Upper lobe of right lung (tissue), 1 donor: Measurements from ENCODE around the gene ZNF138. TPM values are rescaled to one million over a fixed set of nuclear protein-coding genes. Genes with fewer than 3 reads are reported as not detected.
"Not testable (repeated sequence)": the region's sequence is repeated elsewhere in the genome, so short reads cannot be mapped to it uniquely, and the experiment has no call there.

Source experiments
- ATAC-seq: fragments of 200-7000 bp; cut with Tn5 transposase; one replicate; pipeline ENCODE4 v1.9.1; 2020; ENCODE audit warnings: mild to moderate bottlenecking, moderate library complexity
- DNase-seq: peaks from one replicate; pipeline ENCODE4 v3.0.0-alpha.2; 2020
- H3K27ac ChIP-seq: fragments of 200-600 bp; one replicate; pipeline ENCODE4 v1.8.0; 2022
- H3K27me3 ChIP-seq: fragments of 200-600 bp; one replicate; pipeline ENCODE4 v1.8.0; 2022; ENCODE audit warnings: mild to moderate bottlenecking
- H3K36me3 ChIP-seq: fragments of 200-600 bp; one replicate; pipeline ENCODE4 v1.8.0; 2022
- H3K4me1 ChIP-seq: fragments of 200-600 bp; one replicate; pipeline ENCODE4 v1.8.0; 2022
- H3K4me3 ChIP-seq: fragments of 200-600 bp; one replicate; pipeline ENCODE4 v1.8.0; 2022; ENCODE audit warnings: mild to moderate bottlenecking
- H3K9me3 ChIP-seq: fragments of 200-600 bp; one replicate; pipeline ENCODE4 v1.8.0; 2022
- intact Hi-C: fragments of 100-400 bp; cut with DNase I; formaldehyde crosslinking; loops from one replicate; pipeline ENCODE4 v1.11.0; 2022
- total RNA-seq: library from RNA; stranded (reverse); fragmentation: NEBNext Ultra II Directional; extraction: Animal tissue kit (Norgen Biotek cat#: 25700); gene quantifications from one replicate; pipeline ENCODE4 v1.2.1, GENCODE V29; 2021
- TF ChIP-seq, protein P1 (sequence below): fragments of 200-600 bp; IDR thresholded peaks from one replicate; pipeline ENCODE4 v1.8.0; 2022; ENCODE audit warnings: antibody characterized with exemption
- donor health status: DM: no; HTN: yes; CAD: no; lungs with severe emphysema.

ZNF138 gene
- total RNA-seq, 1 donor from 2014 or later = 5.2 TPM

DNA sequence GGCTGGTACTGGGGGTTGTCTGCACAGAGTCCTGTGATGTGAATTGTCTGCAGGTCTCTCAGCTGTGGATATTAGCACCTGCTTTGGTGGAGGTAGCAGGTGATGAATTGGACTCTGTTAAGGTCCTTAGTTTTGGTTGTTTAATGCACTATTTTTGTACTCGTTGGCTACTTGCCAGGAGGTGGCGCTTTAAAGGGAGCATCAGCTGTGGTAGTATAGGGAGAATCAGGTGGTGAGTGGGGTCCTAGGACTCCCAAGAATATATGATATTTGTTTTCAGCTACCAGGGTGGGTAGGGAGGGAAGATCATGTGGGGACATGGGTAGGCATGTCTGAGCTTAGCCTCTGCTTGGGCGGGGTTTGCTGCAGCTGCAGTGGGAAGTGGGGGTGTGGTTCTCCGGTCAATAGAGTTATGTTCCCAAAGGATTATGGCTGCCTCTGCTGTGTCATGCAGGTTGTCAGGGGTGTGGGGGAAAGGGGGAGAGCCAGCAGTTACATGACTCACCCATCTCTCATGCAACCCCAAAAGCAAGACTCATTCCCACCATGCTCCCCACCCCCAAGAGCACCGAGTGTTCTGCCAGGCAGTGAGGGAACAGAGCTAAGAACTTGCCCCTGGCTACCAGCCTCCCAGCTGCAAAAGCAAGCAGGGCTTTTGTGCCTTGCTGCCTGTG, 55.2 kb downstream of the ZNF138 start:
- intact Hi-C loops = no loop called here
- H3K36me3 ChIP-seq = no peaks in the 10 kb centered on the region
- no peak overlapping the region for H3K27ac ChIP-seq
- no peak for DNase-seq
- no peaks in the 10 kb centered on the region for H3K4me1 ChIP-seq
- no peak overlapping the region for H3K4me3 ChIP-seq
- no peaks in the 10 kb centered on the region for H3K9me3 ChIP-seq
- no peak for ATAC-seq
- TF ChIP-seq, protein P1, sequence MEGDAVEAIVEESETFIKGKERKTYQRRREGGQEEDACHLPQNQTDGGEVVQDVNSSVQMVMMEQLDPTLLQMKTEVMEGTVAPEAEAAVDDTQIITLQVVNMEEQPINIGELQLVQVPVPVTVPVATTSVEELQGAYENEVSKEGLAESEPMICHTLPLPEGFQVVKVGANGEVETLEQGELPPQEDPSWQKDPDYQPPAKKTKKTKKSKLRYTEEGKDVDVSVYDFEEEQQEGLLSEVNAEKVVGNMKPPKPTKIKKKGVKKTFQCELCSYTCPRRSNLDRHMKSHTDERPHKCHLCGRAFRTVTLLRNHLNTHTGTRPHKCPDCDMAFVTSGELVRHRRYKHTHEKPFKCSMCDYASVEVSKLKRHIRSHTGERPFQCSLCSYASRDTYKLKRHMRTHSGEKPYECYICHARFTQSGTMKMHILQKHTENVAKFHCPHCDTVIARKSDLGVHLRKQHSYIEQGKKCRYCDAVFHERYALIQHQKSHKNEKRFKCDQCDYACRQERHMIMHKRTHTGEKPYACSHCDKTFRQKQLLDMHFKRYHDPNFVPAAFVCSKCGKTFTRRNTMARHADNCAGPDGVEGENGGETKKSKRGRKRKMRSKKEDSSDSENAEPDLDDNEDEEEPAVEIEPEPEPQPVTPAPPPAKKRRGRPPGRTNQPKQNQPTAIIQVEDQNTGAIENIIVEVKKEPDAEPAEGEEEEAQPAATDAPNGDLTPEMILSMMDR = no peak
- no peaks in the 10 kb centered on the region for H3K27me3 ChIP-seq

DNA sequence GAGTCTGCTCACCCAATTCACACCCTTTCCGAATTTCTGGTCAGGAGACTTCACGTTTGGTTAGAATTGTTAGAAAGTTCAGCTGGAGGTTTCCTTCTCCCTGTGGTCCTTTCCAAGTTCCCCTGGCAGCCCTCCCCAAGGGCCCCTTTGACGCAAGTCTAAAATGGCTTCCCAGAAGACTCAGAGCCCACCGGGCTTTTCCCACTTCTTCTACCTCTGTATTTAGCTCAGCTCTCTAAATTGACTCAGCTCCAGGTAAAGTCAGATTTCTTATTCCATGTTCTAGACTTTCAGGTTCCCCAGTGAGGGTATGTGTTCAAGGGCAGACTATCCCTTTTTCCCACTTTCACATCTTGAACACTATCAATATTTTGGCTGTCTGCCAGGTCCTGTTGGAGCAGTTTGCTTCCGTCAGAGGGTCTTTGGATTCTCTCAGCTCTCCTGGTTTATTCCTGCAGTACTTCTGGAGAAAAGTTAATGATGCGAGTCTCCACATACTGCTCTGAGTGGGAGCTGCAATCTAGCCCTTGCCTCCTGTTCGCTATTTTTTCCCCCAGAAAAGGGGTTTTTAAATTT, 55.8 kb downstream of the ZNF138 start:
- DNase-seq = no peak
- intact Hi-C loops = no loop called here
- TF ChIP-seq, protein P1 = no peak
- Histone ChIP-seq H3K4me1 (no peaks in the 10 kb centered on the region), H3K36me3 (no peaks in the 10 kb centered on the region), H3K9me3 (no peaks in the 10 kb centered on the region), H3K27me3 (no peaks in the 10 kb centered on the region), H3K4me3 (no peak overlapping the region), H3K27ac (no peak overlapping the region)
- ATAC-seq = no peak

DNA sequence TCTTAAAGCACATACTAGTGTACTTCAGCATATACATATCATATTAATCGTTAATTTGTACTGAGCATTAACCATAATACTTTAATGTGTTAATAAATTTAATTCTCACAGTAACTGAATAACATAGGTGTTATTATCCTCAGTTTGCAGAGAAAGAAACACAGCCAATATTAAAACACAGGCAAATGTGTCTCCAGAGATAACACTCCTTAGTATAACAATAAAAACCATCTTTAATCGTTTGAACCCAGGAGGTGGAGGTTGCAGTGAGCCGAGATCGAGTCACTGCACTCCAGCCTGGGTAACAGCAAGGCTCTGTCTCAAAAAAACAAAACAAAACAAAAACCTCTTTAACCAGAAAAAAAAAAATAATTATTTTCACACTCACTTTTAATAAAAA, 59.5 kb downstream of the ZNF138 start:
- Histone ChIP-seq H3K4me3 (no peak overlapping the region), H3K27ac (no peak overlapping the region), H3K4me1 (no peaks in the 10 kb centered on the region), H3K36me3 (no peaks in the 10 kb centered on the region), H3K27me3 (no peaks in the 10 kb centered on the region), H3K9me3 (no peaks in the 10 kb centered on the region)
- ATAC-seq (no peak), DNase-seq (no peak)
- TF ChIP-seq, protein P1 = no peak
- intact Hi-C loops = no loop called here

DNA sequence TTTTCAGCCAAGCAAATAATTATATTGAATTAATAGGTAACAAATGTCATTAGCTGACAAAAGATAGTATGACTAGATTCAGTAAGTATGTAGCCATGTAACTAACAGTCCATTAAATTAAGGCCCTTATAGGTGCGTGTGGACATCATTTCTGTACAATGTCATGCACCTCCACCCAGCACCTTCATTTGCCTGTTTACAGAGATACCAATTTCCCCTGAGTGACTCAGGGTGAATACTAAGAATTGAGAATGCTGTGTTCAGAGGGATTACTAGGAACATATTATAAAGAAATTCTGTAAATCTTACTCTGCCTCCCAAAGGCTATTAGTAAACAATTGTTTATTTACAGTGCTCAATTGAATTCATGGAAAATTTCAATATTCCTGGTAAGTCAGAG, 60.7 kb downstream of the ZNF138 start:
- no peaks in the 10 kb centered on the region for H3K9me3 ChIP-seq
- no peaks in the 10 kb centered on the region for H3K36me3 ChIP-seq
- ATAC-seq (no peak), DNase-seq (no peak)
- no peak overlapping the region for H3K4me3 ChIP-seq
- H3K27me3 ChIP-seq = no peaks in the 10 kb centered on the region
- TF ChIP-seq, protein P1 = no peak
- no peaks in the 10 kb centered on the region for H3K4me1 ChIP-seq
- intact Hi-C loops = no loop called here
- no peak overlapping the region for H3K27ac ChIP-seq

DNA sequence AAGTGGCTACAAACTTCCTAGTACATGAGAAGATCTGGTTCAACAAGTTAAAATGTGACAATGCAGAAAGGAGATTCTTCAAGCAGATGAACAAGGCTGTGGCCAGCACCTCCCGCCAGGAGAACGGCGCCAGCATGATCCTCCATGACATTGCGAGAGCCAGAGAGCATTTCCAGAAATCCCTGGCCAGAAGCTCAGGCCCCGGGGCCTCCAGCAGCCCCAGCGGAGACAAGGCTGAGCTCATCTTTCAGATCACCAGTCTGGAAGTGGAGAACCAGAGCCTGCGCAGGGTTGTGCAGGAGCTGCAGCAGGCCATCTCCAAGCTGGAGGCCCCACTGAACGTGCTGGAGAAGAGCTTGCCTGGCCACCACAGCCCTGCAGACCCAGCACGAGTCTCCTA, 68.8 kb downstream of the ZNF138 start:
- TF ChIP-seq, protein P1 = no peak
- Histone ChIP-seq H3K27ac (no peak overlapping the region), H3K9me3 (no peaks in the 10 kb centered on the region), H3K36me3 (no peaks in the 10 kb centered on the region), H3K4me3 (no peak overlapping the region), H3K4me1 (no peaks in the 10 kb centered on the region), H3K27me3 (no peaks in the 10 kb centered on the region)
- no peak for ATAC-seq
- intact Hi-C loops = no loop called here
- no peak for DNase-seq

DNA sequence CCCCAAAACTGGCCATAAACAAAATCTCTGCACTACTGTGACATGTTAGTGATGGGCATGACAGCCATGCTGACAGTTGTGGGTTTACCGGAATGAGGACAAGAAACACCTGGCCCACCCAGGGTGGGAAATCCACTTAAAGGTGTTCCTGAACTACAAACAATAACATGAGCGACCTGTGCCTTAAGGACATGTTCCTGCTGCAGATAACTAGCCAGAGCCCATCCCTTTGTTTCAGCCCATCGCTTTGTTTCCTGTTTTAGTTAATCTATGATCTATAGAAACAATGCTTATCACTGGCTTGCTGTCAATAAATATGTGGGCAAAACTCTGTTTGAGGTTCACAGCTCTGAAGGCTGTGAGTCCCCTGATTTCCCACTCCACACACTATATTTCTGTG, 69.3 kb downstream of the ZNF138 start:
- H3K4me3 ChIP-seq, H3K4me1 ChIP-seq, H3K27me3 ChIP-seq, DNase-seq, ATAC-seq, H3K36me3 ChIP-seq, H3K27ac ChIP-seq, intact Hi-C loops, H3K9me3 ChIP-seq: not testable (repeated sequence)
